Measurements from ENCODE around the gene VPS35L. TPM values are rescaled to one million over a fixed set of nuclear protein-coding genes. Genes with fewer than 3 reads are reported as not detected.

The VPS35L gene
- total RNA-seq, result 35.8 and 37.5 TPM in 2 replicates

GRCh38 chr16:19555186-19555937 is at the start of gene VPS35L:
Gene VPS35L, plus strand, starts transcription at chr16:19555703. Its CDS starts 27 bp downstream, at chr16:19555730.

GRCh38 chr16:19521471-19522396 is 33.8 kb upstream of the VPS35L start, which contains the start of gene GDE1:
Gene GDE1, minus strand, starts transcription at chr16:19522098. Its CDS starts 134 bp downstream, at chr16:19521964.

GRCh38 chr16:19523559-19524355 is 31.7 kb upstream of the VPS35L start, which contains the start of gene CCP110:
Gene CCP110, plus strand, starts transcription at chr16:19523942. Its CDS starts 3,940 bp downstream, at chr16:19527882.

GRCh38 chr16:19717741-19718623 is 162.5 kb downstream of the VPS35L start, which contains the start of the genes IQCK and KNOP1:
Gene IQCK, plus strand, starts transcription at chr16:19718271. Its CDS starts 36 bp downstream, at chr16:19718307.
Gene KNOP1, minus strand, starts transcription at chr16:19718227. Its CDS starts 3,192 bp downstream, at chr16:19715035.

Other genes starting within 250 kb of the VPS35L start
- gene TMC5, start 137.8 kb upstream of the VPS35L start, total RNA-seq, result not detected in 2 replicates
- 43.5 and 45.0 TPM in 2 replicates for gene GDE1, start 33.6 kb upstream of the VPS35L start, total RNA-seq
- gene CCP110, start 31.8 kb upstream of the VPS35L start, total RNA-seq, result 5.6 and 5.9 TPM in 2 replicates
- gene KNOP1, start 162.5 kb downstream of the VPS35L start, total RNA-seq, result 7.6 and 10.8 TPM in 2 replicates
- 7.1 and 9.2 TPM in 2 replicates for gene IQCK, start 162.6 kb downstream of the VPS35L start, total RNA-seq

Measured in bronchus fibroblast of lung (primary cell).